Stimulated activated CD4-positive, alpha-beta T cell treated with anti-CD3 and anti-CD28 coated beads, Interleukin-1b, Interleukin-23, amount 100 ng/mL, for 24 hours (primary cell): ENCODE data around the gene MLYCD.

Source experiments
- DNase-seq, 4 experiments: peaks; one replicate each; pipeline ENCODE4 v3.0.0-alpha.2; 2020; ENCODE audit warnings: low read depth in 4 of 4, low spot score in 1 of 4

MLYCD gene

GRCh38 chr16:83968891-83969649 is 70.2 kb downstream of the MLYCD start:
- DNase-seq = no peak

- DNase-seq = no peak
These were observed 71.0 kb downstream of the MLYCD start for GRCh38 chr16:83969771-83970429.

DNA sequence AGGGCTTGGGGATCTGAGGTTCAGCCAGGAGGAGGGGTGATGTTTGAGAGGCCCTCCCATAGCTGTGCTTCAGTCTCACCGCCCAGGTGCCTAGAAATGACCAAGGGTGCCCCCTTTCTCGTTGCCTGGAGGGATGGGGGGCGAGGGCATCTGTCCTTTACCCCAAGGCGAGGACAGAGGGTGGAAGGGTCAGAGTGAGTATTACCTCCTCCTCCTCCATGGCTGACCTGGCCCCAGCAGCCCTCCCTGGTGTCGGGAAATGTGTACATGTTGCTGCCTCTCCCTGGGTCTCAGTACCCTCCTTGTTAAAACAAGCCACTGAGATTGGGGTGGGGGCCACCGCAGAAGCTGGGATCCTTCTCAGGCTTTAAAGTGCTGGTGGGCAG is 71.5 kb downstream of the MLYCD start:
- no peak for DNase-seq

- no peak for DNase-seq
These were observed 72.5 kb downstream of the MLYCD start for GRCh38 chr16:83971165-83972130.

DNA sequence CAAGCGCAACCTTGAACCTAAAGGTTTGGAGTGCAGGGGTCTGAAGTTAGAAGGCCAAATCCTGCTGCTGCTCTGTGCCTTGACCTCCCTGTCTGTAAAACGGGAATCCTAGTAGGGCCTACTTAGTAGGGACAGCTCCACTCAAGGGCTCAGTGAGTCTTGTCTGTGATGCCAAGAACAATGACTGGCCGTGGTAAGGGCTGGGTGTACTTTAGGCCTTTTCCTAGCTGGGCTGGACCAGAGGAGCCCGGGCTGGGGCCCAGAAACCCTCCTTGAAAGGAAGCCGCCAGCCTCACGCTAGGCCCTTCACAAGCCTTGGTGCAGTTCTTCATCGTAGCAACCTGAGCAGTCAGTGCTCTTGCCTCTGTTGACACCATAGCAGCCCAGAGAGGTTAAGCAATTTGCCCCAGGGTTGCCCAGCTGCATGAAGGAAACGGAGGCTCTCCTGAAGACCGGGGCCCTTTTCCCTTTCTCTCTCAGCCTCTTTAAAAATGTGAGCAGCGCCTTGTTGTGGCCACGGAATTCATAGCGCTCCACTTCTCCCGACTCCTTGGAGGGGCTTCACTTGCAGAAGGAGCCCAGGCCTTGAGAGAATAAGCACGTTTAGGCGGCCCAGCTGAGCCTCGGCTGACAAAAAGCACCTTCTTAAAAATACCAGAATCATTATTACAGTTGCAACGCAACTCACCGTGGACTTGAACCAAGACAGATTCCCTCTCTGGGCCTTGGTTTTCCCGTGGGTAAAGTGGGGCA is 73.5 kb downstream of the MLYCD start:
- no peak for DNase-seq

GRCh38 chr16:83973077-83973476 is 74.2 kb downstream of the MLYCD start:
- DNase-seq = no peak

DNA sequence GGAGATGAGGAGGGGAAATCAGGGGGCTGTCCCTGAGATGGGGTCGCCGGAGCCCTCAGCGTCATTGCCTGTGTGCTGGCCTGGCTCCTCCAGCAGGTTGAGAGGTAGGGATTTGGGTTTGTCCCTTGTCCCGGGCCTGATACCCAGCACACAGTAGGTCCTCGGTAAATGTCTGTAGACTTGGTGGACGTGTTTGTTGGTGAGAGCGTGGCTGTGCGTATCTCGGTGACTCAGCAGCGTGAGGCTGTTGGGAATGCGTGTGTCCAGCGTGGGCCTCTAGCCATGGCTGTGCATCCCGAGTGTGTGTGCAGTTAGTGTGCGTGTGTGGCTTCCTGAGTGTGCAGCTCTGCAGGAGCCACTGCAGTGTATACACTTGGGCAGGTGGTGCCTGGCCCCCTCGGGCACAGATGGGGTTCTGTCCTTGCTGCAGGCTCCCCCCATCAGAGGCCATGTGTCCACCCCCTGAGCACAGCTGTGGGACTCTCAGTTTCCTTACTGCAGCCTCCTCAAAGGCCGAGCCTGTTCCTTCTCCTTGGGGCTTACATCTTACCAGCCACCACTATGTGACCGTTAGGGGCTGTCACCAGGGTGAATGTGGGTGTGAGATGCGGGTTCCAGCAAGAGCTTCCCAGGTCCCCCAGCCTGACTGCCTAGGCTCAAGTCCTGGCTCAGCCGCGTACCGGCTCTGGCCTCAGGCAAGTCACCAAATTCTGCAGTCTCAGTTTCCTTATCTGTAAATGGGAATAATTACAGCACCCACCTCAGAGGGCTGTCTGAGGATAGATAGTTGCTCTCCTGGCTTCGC is 74.9 kb downstream of the MLYCD start:
- no peak for DNase-seq

- no peak for DNase-seq
These were observed 75.6 kb downstream of the MLYCD start for GRCh38 chr16:83974475-83974874.

DNA sequence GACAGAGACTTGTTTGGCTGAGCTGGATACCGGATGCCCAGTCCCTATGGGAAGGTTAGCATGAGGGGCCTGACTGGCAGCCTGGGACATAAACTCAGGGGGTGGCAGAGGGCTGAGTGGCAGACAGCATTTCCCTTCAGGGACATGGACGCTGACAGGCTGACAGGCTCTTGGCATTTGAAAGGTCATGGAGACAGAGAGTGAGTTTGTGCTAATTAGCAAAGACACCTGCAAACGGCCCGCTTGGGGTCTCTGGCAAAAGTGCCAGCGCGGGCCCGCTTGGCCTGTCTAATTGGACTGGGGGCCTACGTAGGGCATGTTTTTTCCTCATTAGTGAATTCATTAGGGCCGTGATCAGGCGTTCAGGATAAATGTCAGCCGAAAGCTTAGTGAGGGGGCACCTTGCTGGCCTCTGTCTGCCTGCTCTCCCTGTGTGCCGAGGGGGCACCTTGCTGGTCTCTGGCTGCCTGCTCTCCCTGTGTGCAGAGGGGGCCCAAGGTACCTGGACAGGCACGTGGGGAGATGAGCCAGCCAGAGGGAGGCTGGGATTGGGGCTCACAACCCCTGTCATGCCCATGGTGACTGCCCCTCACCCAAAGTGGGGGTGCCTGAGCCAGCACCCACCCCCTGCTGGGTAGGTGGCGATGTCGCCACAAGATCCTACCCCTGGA is 76.8 kb downstream of the MLYCD start:
- no peak for DNase-seq
